ENCODE data around the gene PRDM15. TPM values are rescaled to one million over a fixed set of nuclear protein-coding genes. Genes with fewer than 3 reads are reported as not detected.

PRDM15 gene
- total RNA-seq, 1 donor from 2014 or later: 4.9 TPM

- DNase-seq (ENCODE audit: low read depth): no peak
- TF ChIP-seq, protein P1, sequence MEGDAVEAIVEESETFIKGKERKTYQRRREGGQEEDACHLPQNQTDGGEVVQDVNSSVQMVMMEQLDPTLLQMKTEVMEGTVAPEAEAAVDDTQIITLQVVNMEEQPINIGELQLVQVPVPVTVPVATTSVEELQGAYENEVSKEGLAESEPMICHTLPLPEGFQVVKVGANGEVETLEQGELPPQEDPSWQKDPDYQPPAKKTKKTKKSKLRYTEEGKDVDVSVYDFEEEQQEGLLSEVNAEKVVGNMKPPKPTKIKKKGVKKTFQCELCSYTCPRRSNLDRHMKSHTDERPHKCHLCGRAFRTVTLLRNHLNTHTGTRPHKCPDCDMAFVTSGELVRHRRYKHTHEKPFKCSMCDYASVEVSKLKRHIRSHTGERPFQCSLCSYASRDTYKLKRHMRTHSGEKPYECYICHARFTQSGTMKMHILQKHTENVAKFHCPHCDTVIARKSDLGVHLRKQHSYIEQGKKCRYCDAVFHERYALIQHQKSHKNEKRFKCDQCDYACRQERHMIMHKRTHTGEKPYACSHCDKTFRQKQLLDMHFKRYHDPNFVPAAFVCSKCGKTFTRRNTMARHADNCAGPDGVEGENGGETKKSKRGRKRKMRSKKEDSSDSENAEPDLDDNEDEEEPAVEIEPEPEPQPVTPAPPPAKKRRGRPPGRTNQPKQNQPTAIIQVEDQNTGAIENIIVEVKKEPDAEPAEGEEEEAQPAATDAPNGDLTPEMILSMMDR (conservative IDR thresholded peaks at IDR 0.05; ENCODE audit: low read depth, low read length): no peak
- no peak overlapping the region for H3K4me3 ChIP-seq (ENCODE audit: low read depth, low read length)
These were observed 2.7 kb downstream of the PRDM15 start for GRCh38 chr21:41876396-41876795.

- DNase-seq (ENCODE audit: low read depth): no peak
- H3K4me3 ChIP-seq (ENCODE audit: low read depth, low read length): no peak overlapping the region
- TF ChIP-seq, protein P1 (conservative IDR thresholded peaks at IDR 0.05; ENCODE audit: low read depth, low read length): no peak
These were observed 4.1 kb downstream of the PRDM15 start for GRCh38 chr21:41875086-41875485.

- TF ChIP-seq, protein P1 (conservative IDR thresholded peaks at IDR 0.05; ENCODE audit: low read depth, low read length): no peak
These were observed 4.5 kb downstream of the PRDM15 start for GRCh38 chr21:41874611-41875010.

GRCh38 chr21:41873426-41873825 lies 5.7 kb downstream of the PRDM15 start:
- TF ChIP-seq, protein P1 (conservative IDR thresholded peaks at IDR 0.05; ENCODE audit: low read depth, low read length): no peak
- no peak for DNase-seq (ENCODE audit: low read depth)
- H3K4me3 ChIP-seq (ENCODE audit: low read depth, low read length): no peak overlapping the region

More at GRCh38 chr21:41874611-41875010, 4.5 kb downstream of the PRDM15 start:
- no peak overlapping the region for H3K4me3 ChIP-seq (ENCODE audit: low read depth, low read length)
- no peak for DNase-seq (ENCODE audit: low read depth)

GRCh38 chr21:41873005-41873404 lies 6.1 kb downstream of the PRDM15 start:
- no peak overlapping the region for H3K4me3 ChIP-seq (ENCODE audit: low read depth, low read length)
- DNase-seq (ENCODE audit: low read depth): no peak
- TF ChIP-seq, protein P1 (conservative IDR thresholded peaks at IDR 0.05; ENCODE audit: low read depth, low read length): no peak

GRCh38 chr21:41871293-41872030 lies 7.7 kb downstream of the PRDM15 start:
- no peak overlapping the region for H3K4me3 ChIP-seq (ENCODE audit: low read depth, low read length)
- no peak for DNase-seq (ENCODE audit: low read depth)
- TF ChIP-seq, protein P1 (conservative IDR thresholded peaks at IDR 0.05; ENCODE audit: low read depth, low read length): no peak

GRCh38 chr21:41869771-41870170 lies 9.4 kb downstream of the PRDM15 start:
- no peak overlapping the region for H3K4me3 ChIP-seq (ENCODE audit: low read depth, low read length)
- TF ChIP-seq, protein P1 (conservative IDR thresholded peaks at IDR 0.05; ENCODE audit: low read depth, low read length): no peak
- DNase-seq (ENCODE audit: low read depth): no peak
